NCI-H226 (cell line): Measurements from ENCODE around the gene PKHD1.

Source experiments
- DNase-seq: peaks from one replicate; pipeline ENCODE4 v3.0.0-alpha.2; 2015

The PKHD1 gene

GRCh38 chr6:52106994-52107393 is 19.6 kb upstream of the PKHD1 start:
- DNase-seq: no peak

GRCh38 chr6:52104979-52105378 is 17.6 kb upstream of the PKHD1 start:
- no peak for DNase-seq

GRCh38 chr6:52103623-52104022 is 16.2 kb upstream of the PKHD1 start:
- DNase-seq: no peak

- DNase-seq: no peak
These were observed 15.0 kb upstream of the PKHD1 start for GRCh38 chr6:52102405-52102804.

GRCh38 chr6:52098721-52099120 is 11.3 kb upstream of the PKHD1 start:
- no peak for DNase-seq

- no peak for DNase-seq
These were observed 2.4 kb upstream of the PKHD1 start for GRCh38 chr6:52089758-52090348.

GRCh38 chr6:52086741-52087140 is 672 bp downstream of the PKHD1 start:
- no peak for DNase-seq

GRCh38 chr6:52081237-52081636 is 6.2 kb downstream of the PKHD1 start:
- DNase-seq: no peak

- DNase-seq: no peak
These were observed 9.3 kb downstream of the PKHD1 start for GRCh38 chr6:52077961-52078625.

GRCh38 chr6:52077180-52077884 is 10.1 kb downstream of the PKHD1 start:
- DNase-seq: no peak

GRCh38 chr6:52076791-52077179 is 10.6 kb downstream of the PKHD1 start:
- no peak for DNase-seq

- DNase-seq: no peak
These were observed 12.7 kb downstream of the PKHD1 start for GRCh38 chr6:52074716-52075115.

GRCh38 chr6:52074155-52074554 is 13.3 kb downstream of the PKHD1 start:
- no peak for DNase-seq

GRCh38 chr6:52065621-52066020 is 21.8 kb downstream of the PKHD1 start:
- DNase-seq: no peak

- DNase-seq: peak; percentile 6
These were observed 23.6 kb downstream of the PKHD1 start for GRCh38 chr6:52063584-52064344.

GRCh38 chr6:52061481-52061880 is 25.9 kb downstream of the PKHD1 start:
- DNase-seq: no peak

GRCh38 chr6:52059821-52060220 is 27.6 kb downstream of the PKHD1 start:
- DNase-seq: no peak

GRCh38 chr6:52055451-52055850 is 32.0 kb downstream of the PKHD1 start:
- DNase-seq: no peak

- no peak for DNase-seq
These were observed 34.2 kb downstream of the PKHD1 start for GRCh38 chr6:52053038-52053695.

- DNase-seq: no peak
These were observed 37.4 kb downstream of the PKHD1 start for GRCh38 chr6:52050051-52050405.

GRCh38 chr6:52049252-52050050 is 38.0 kb downstream of the PKHD1 start:
- DNase-seq: no peak

- no peak for DNase-seq
These were observed 41.0 kb downstream of the PKHD1 start for GRCh38 chr6:52046456-52046855.
